Psoas muscle (tissue), 8 donors: ENCODE measurements around the gene SPRY4. TPM values are rescaled to one million over a fixed set of nuclear protein-coding genes. Genes with fewer than 3 reads are reported as not detected.

Experiments used
- ATAC-seq, 4 donors: fragments of 200-7000 bp; cut with Tn5 transposase; one replicate each; pipeline ENCODE4 v1.9.1; 2020; ENCODE audit warnings: moderate library complexity in 3 of 4, mild to moderate bottlenecking in 2 of 4
- DNase-seq, 2 donors: peaks; one replicate each; pipeline ENCODE4 v3.0.0-alpha.2; 2020
- H3K27ac ChIP-seq: fragments of 200-600 bp; one replicate; pipeline ENCODE4 v1.8.0; 2022
- H3K27me3 ChIP-seq, 3 donors: fragments of 200-600 bp in 1 of 3; one replicate each; pipeline versions ENCODE4 v1.6.1 to v1.8.0; 2013 to 2022; ENCODE audit warnings: low read length in 2 of 3, mild to moderate bottlenecking in 2 of 3, moderate library complexity in 1 of 3; ENCODE audit not compliant: insufficient read depth in 3 of 3
- H3K36me3 ChIP-seq, 2 donors: fragments of 200-600 bp in 1 of 2; one replicate each; pipeline versions ENCODE4 v1.6.1 to v1.8.0; 2013 to 2022; ENCODE audit warnings: low read depth in 1 of 2, mild to moderate bottlenecking in 1 of 2, moderate library complexity in 1 of 2; ENCODE audit not compliant: insufficient read depth in 1 of 2
- H3K4me1 ChIP-seq: fragments of 200-600 bp; one replicate; pipeline ENCODE4 v1.8.0; 2022
- H3K4me3 ChIP-seq: fragments of 200-600 bp; one replicate; pipeline ENCODE4 v1.8.0; 2022; ENCODE audit warnings: mild to moderate bottlenecking
- H3K9me3 ChIP-seq: fragments of 200-600 bp; one replicate; pipeline ENCODE4 v1.8.0; 2022
- CTCF ChIP-seq: fragments of 200-600 bp; IDR thresholded peaks from one replicate; pipeline ENCODE4 v1.8.0; 2022; ENCODE audit warnings: antibody characterized with exemption
- WGBS, 3 donors: extraction: QIAGEN DNeasy Blood & Tissue Kit; methylation state at CpG; one replicate each; pipeline versions ENCODE4 v1.1.6 to v1.1.7; 2013; 5-methylcytosine and 5-hydroxymethylcytosine counted together
- intact Hi-C, 2 donors: fragments of 100-400 bp; cut with DNase I; formaldehyde crosslinking; loops; one replicate each; pipeline versions ENCODE4 v1.11.0 to v1.14.2; 2022
- polyA plus RNA-seq, 3 donors: library from polyadenylated mRNA; stranded (reverse); fragments of 200-250 nt; gene quantifications; one replicate each; pipeline ENCODE4 v1.2.3, GENCODE V29; 2013
- total RNA-seq, 4 donors: library from RNA; stranded (reverse); fragmentation: NEBNext Ultra II Directional in 2 of 4; extraction: Animal tissue kit (Norgen Biotek cat#: 25700) in 2 of 4; gene quantifications; one replicate each; pipeline versions ENCODE4 v1.2.1 to v1.2.4, GENCODE V29; 2021 to 2023
- donor health status: healthy with polysubstance abuse.
- donor health status: DM: no; HTN: no; CAD: no; lungs with moderate emphysema.
- donor health status: Bipolar disorder and iron deficiency.
- donor health status: healthy.
- donor health status: DM: yes; HTN: yes; CAD: no.
- donor health status: DM: no; HTN: no; CAD: no.
- donor health status: DM: no; HTN: no; CAD: no.
- donor health status: DM: yes; HTN: yes; CAD: no.

SPRY4 gene
- total and polyA plus RNA-seq, 7 donors: 1.0 to 8.0 (median 5.6) TPM

- intact Hi-C loops: loop anchor here in 1 of 2 donors (5.0 to 10.0 kb wide), 2 partner anchors 166 to 226 kb away; no protein-coding TSS in a partner anchor
- no peak for ATAC-seq
- H3K27ac ChIP-seq: peak overlapping the region; percentile 46
- H3K36me3 ChIP-seq: no peaks in the 10 kb centered on the region
- peaks cover 0 to 68% (median 10%) of the 10 kb centered on the region in 3 donors for H3K27me3 ChIP-seq
- no peak for DNase-seq
- H3K4me3 ChIP-seq: peak overlapping the region; percentile 73
- 27 to 40% (median 37%) methylated on average over 8 of the region's 8 CpGs for WGBS, 3 donors
- no peak for TF ChIP-seq CTCF
- peaks cover 30% of the 10 kb centered on the region for H3K4me1 ChIP-seq
- H3K9me3 ChIP-seq: no peaks in the 10 kb centered on the region
Measured at GRCh38 chr5:142320851-142321560, 3.8 kb downstream of the SPRY4 start.

GRCh38 chr5:142320430-142320738, 4.4 kb downstream of the SPRY4 start:
- Histone ChIP-seq H3K36me3 (no peaks in the 10 kb centered on the region), H3K27ac (peak overlapping the region; percentile 46), H3K9me3 (no peaks in the 10 kb centered on the region), H3K4me1 (peaks cover 31% of the 10 kb centered on the region), H3K27me3 (peaks cover 0 to 68% (median 6%) of the 10 kb centered on the region in 3 donors), H3K4me3 (peak overlapping the region; percentile 73)
- ATAC-seq (no peak), DNase-seq (no peak)
- TF ChIP-seq CTCF: no peak
- intact Hi-C loops: loop anchor here in 1 of 2 donors (5.0 to 10.0 kb wide), 2 partner anchors 166 to 227 kb away; no protein-coding TSS in a partner anchor
- 38 to 42% (median 38%) methylated on average over 4 of the region's 4 CpGs for WGBS, 3 donors

- no peaks in the 10 kb centered on the region for H3K9me3 ChIP-seq
- no peak for ATAC-seq
- no peak for DNase-seq
- 46 to 52% (median 52%) methylated on average over 7 of the region's 7 CpGs for WGBS, 3 donors
- no peaks in the 10 kb centered on the region for H3K36me3 ChIP-seq
- intact Hi-C loops: loop anchor here in 1 of 2 donors (5.0 to 10.0 kb wide), 2 partner anchors 165 to 228 kb away; no protein-coding TSS in a partner anchor
- no peak overlapping the region for H3K27ac ChIP-seq
- H3K4me1 ChIP-seq: peaks cover 27% of the 10 kb centered on the region
- peak overlapping the region; percentile 73 for H3K4me3 ChIP-seq
- peaks cover 0 to 63% (median 6%) of the 10 kb centered on the region in 3 donors for H3K27me3 ChIP-seq
- no peak for TF ChIP-seq CTCF
Measured at GRCh38 chr5:142319560-142320429, 5.0 kb downstream of the SPRY4 start.

- TF ChIP-seq CTCF: no peak
- DNase-seq: no peak
- no peaks in the 10 kb centered on the region for H3K9me3 ChIP-seq
- intact Hi-C loops: no loop called here
- H3K27me3 ChIP-seq: peaks cover 0 to 62% (median 6%) of the 10 kb centered on the region in 3 donors
- no peak overlapping the region for H3K27ac ChIP-seq
- 55 to 66% (median 58%) methylated on average over 2 of the region's 2 CpGs for WGBS, 3 donors
- H3K4me1 ChIP-seq: peaks cover 27% of the 10 kb centered on the region
- H3K4me3 ChIP-seq: peak overlapping the region; percentile 73
- H3K36me3 ChIP-seq: no peaks in the 10 kb centered on the region
- peak in 2 of 4 donors; percentile 33 to 38 for ATAC-seq
Measured at GRCh38 chr5:142319105-142319504, 5.7 kb downstream of the SPRY4 start.
